ENCODE measurements around the gene SLAMF7.
"Not testable (repeated sequence)": the region's sequence is repeated elsewhere in the genome, so short reads cannot be mapped to it uniquely, and the experiment has no call there.

The SLAMF7 gene

DNA sequence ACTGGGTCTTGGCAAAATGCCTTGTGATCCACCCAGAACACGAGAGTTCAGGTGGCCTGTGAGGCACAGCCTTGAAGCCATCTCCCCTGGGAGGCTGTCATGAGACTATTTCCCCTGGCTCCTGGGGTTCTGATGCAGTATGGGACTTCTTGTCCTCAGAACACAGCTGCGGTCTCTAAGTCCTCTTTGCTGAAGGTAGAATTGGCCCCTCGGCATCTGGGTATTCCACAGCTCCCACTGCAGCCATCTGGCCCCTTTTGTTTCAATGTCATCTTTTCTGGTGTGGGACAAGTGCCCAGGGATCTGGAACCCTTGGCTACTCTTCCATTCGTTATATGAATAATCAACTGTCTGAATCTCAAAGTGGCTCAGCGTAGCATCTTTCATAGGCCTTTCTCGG lies 39.9 kb downstream of the SLAMF7 start:
- no peak for DNase-seq

DNA sequence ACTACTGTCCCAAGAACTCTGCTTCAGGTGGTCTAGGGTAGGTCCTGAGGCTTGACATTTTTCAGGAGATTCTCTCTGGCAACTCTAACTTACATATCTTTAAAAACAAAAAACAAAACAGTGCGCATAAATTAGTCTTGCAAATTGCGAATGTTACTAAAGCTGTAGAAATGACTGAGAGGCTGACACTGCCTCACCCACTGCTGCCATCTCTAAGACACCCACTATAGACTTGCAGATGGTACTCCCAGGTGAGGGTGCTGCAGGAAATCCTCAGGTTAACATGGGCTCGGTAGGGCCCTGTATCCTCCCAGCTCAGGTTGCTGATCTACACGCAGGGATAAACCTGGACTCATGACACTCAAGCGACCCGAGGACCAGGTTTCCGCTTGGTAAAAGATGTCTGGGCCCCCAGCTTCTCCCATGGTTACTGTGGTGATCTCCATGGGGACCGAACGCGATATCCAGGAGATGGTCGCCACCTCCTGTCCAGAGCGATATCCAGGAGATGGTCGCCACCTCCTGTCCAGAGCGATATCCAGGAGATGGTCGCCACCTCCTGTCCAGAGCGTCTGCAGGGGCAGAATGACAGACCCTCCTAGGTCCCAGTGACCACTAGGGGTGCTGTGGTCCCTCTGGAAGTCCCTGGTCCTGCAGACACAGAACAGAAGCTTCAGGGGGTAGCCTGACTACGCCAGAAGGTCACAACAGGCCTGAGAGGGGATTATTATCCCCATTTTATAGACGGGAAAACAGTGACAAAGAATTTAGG lies 40.8 kb downstream of the SLAMF7 start:
- DNase-seq = peak; percentile 27

DNA sequence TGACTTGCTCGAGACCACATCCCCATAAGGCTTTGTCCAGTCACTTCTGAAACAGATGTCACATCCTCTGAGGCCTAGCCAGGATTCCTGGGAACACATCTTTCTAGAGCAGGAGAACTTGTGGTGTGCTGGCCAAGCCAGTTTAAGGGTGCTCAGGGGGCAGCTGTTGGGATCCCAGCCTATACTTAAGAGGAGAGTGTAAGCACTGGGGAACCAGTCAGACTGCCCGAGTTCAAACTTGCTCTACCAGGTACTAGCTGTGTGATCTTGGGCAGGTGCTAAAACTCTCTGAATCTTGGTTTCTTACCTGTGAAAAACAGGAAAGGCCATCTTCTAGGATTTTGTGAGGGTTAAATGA lies 41.3 kb downstream of the SLAMF7 start:
- DNase-seq = no peak

DNA sequence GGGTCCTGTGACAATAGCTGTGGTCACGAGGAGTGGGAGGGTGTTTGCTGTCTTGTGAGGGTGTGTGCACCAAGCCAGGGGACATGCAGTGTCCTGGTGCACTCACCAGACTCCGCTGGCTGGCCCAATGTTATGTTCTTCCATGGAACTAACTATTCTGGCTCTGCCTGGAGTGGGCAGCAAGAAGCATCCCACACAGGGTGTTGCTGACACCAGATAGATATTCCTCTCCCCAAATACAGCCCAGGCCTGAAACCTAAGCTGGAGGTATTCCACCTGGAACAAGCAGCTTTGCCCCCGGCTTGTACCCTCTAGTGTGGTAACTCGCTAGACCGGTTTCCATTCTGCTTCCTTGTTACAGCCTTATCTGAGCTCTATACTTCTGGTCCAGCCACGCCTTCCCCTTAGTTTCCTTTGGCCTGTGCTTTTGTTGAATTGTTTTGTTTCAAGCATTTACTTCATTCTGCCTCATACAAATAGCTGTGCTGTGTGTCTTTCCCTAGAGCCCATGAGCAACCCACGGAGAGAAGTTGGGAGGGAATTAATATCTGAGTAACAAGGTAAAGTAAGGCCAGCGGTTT lies 42.2 kb downstream of the SLAMF7 start:
- no peak for DNase-seq

DNA sequence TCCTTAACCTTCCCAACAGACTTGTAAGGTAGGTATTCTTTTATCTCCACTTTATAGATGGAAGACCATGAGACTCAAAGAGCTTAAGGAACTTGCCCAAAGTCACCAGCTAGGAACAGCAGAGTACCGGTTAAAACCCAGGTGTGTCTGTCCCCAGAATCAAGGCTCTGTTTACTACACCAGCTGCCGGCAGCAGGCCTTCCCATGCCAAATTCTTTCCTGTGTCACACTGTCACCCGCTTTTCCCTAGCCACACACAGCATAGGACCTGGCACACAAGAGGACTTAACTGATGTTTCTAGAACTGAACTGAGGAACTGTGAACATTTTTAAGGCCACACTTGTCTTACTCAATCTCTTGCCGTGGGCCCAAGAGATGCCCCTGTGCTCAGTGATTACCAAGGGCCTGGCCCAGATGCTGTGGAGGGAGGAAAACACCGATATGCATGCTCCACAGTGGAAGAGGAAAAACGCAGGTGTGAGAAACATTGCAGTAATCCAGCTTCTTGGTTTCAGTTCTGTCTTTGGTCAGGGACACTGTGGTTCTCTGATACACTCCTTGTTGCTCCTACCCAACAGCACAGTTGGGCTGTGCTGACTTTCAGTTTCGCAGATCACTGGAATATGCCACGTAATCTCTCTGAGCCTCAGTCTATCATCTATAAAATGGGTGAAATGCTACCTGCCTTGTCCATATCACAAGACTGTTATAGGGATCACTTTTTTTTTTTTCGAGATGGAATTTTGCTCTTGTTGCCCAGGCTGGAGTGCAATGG lies 43.1 kb downstream of the SLAMF7 start:
- DNase-seq = no peak

DNA sequence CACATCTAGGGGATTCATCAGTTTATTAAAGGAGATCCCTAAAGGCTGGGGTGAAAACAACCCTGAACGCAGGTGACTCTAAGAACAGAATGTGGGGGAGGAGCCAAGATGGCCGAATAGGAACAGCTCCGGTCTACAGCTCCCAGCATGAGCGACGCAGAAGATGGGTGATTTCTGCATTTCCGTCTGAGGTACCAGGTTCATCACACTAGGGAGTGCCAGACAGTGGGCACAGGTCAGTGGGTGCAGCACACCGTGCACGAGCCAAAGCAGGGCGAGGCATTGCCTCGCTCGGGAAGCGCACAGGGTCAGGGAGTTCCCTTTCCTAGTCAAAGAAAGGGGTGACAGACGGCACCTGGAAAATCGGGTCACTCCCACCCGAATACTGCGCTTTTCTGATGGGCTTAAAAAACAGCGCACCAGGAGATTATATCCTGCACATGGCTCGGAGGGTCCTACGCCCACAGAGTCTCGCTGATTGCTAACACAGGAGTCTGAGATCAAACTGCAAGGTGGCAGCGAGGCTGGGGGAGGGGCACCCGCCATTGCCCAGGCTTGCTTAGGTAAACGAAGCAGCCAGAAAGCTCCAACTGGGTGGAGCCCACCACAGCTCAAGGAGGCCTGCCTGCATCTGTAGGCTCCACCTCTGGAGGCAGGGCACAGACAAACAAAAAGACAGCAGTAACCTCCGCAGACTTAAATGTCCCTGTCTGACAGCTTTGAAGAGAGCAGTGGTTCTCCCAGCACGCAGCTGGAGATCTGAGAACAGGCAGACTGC lies 44.1 kb downstream of the SLAMF7 start:
- not testable (repeated sequence) for DNase-seq

DNA sequence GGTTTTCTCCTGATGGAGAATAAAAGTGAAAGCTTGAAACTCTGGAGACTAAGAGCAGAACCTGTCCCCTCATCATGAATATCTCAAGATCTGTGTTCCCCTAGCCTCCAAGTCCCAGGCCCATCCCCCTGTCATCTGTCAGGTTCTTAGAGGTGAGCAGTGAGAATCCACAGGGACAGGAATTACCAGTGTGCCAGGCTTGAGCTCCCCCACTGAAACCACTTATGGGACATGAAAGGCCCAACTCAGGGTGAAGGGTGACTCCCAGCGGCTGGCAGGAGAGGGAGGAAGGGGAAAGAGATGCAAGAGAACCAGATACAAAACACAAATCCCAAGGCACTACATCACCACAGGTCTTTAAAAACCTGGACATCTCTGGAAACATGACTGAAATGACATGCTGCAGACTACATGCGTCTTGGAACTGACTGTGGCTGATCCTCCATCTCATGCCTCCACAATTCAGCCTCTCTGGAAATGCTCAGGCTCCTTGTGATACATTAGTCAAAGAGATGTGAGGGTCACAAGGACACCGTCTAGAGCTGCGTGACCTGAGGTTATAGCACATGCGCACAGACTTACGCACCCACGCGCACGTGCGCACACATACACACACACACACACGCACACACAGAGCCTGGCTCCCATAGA lies 50.1 kb downstream of the SLAMF7 start:
- no peak for DNase-seq

DNA sequence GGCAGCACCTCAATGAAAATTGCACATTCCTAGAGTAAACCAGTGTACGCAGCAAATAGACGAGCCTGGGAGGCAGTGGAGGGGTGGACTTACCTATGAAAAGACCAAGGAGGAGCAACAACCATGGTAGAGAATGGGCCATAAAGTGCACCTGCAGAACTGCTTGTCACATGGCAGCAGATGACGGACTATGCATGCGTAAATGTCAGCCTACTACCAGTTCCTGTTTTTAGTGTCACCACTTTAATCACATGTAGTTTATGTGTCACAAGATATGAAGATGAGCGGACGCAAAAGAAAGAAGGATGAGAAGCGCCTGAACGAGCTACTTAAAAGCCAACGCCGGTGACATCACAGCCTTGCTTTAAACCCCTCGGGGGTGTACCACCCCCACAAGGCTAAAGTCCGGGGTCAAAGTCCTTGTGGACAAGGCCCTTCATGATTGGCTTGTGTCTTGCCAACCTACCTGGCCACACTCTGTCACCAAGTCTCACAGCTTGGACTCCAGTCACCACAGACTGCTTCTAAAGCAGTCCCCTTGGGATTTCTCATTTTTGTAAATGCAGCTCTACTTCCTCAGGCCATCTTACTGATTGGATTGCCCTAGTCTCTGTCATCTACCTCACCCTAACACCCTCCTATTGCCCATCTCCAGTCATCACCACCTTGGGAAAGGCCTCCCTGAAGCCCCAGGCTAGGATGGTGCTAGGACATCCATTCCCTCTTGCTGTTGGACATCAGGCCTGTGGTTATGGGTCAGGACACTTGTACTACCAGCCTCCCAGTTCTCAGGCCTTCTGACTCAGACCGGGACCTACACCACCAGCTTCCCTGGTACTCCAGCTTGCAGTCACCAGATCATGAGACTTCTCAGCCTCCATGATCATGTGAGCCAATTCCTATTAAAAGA lies 50.9 kb downstream of the SLAMF7 start:
- DNase-seq = no peak

DNA sequence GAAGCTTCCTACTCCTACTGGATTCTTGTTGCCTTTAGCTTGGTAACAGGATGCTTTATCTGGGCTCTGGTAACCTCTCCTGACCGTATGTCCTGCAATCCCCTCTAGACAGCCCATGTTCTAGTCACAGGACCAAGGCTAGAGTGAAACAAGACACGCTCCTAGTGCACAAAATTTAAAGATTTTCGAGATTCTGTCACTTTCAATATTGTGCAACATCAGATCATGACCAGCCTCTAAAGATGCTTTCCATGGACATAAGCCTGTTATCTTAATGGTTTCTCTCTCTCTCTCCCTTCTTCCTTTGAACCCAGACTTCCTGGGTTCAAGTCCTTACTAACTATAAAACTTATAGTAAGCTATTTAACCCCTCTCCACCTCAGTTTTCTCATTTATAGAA lies 55.3 kb downstream of the SLAMF7 start:
- DNase-seq = no peak

DNA sequence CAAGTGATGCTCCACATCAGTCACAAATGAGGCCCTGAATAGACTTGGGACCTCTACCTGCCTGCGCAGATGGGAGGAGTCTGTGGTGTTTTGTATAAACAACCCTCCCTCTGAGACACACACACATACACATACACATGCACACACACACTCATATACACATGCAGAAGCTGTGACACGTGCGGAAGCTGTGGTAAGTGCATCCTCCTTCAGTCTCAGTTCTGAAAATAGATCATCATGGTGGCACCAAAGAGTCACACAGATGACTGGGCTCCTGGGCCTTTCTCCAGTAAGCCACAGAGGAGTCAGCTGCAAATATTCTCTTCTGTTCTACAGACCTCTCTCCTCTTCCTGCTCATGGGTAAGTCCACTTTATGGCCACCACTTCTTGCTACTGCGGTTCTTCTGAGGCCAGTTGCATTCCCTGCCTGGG lies 56.9 kb downstream of the SLAMF7 start, which contains the start of gene LY9:
Gene LY9 (plus strand): TSS at position 224 of the 433 bp plus-strand sequence. CDS start 14 bp downstream, at position 238.
- DNase-seq = no peak

DNA sequence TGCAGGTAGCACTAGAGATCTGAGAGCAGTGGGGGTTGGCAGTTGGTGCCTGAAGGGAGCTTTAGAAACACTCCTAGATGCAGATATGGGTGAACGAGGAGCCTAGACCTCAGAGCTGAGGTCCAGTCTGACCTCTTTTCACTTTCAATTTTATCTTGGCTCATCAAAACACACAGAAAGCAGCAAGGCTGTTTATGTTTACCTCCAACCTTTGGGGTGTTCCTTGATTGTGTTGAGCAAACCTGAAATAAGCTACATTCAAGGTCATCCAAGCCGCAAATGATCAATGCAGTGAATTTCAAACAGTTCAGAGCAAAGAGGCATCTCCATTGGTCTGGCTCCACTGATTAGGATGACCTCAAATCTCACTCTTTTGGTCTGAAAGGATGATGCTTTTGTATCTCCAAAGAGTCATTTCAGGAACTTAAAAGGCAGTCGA lies 58.2 kb downstream of the SLAMF7 start:
- no peak for DNase-seq

DNA sequence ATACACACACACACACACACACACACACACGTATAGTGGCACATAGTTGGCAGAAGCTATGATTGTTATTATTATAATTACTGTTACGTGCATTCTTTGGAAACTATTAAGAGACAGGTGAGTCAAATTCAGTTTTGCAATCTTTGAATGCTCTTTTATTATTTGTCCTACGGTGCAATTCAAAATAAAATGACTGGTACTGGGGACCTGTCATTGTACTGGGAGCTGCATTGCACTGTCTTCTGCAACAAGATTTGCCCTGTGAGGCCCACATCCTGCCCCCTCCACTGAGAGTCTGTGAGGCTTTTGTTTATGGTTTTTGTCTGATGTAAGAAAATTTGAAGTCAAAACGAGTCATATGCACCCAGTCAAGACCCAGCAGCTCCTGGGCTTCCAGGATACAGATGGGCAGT lies 58.8 kb downstream of the SLAMF7 start:
- DNase-seq = no peak

DNA sequence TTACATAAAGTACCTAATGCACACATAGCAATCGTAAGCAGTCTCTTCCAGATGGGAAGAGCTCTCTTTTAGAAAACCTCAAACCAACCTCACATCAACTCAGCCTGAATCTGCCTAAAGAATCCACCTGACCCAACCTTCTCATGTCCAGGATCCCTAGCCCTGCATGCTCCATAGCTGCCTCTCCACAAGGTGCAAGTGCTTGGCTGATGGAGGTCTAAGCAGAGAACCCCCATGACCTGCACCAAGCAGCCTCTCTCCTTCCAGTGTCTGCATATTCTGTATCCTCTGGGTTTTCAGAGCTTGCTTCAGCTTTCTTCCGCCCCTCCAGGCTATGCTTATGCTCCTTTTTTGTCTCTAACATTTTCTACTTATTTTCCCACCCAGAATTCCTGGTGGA lies 59.4 kb downstream of the SLAMF7 start:
- DNase-seq = no peak

DNA sequence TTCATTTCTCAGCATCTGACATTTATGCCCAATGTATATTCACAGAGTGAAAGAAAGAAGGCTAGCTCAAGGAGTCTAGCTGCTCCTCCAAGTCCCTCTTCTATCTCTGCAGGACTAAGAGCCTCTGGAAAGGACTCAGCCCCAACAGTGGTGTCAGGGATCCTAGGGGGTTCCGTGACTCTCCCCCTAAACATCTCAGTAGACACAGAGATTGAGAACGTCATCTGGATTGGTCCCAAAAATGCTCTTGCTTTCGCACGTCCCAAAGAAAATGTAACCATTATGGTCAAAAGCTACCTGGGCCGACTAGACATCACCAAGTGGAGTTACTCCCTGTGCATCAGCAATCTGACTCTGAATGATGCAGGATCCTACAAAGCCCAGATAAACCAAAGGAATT lies 60.6 kb downstream of the SLAMF7 start:
- no peak for DNase-seq

DNA sequence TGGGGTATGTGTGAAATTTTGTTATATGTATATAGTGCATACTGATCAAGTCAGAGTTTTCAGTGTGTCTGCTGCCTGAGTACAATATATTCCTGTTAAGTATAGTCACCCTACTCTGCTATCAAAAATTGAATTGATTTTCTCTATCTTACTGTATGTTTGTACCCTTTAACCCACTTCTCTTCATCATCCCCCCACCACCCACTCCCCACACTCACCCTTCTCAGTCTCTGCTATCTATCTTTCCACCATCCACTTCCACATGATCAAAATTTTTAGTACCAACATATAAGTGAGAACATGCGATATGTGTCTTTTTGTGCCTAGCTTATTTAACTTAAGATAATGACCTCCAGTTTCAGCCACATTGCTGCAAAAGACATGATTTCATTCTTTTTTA lies 61.1 kb downstream of the SLAMF7 start:
- DNase-seq = no peak

DNA sequence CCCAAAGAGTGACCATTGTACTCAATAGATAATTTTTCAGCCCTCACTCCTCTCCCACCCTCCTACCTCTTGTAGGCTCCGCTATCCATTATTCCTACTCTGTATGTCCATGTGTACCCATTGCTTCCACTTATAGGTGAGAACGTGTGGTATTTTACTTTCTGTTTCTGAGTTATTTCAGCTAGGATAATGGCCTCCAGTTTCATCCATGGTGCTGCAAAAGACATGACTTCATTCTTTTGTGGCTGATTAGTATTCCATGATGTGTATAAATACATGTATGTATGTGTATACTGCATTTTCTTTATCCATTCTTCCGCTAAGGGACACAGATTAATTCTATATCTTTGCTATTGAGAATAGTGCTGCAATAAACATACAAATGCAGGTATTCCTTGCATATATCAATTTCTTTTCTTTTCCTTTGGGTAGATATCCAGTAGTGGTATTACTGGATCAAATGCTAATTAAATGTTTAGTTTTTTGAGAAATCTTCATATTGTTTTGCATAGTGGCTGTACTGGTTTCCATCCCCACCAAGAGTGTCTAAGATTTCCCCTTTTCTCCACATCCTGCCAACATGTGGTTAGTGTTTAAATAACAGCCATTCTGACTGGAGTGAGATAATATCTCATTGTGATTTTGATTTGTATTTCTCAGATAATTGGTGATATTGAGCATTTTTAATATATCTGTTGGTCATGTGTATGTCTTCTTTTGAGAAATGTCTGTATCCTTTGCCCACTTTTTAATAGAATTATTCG lies 61.8 kb downstream of the SLAMF7 start:
- no peak for DNase-seq

DNA sequence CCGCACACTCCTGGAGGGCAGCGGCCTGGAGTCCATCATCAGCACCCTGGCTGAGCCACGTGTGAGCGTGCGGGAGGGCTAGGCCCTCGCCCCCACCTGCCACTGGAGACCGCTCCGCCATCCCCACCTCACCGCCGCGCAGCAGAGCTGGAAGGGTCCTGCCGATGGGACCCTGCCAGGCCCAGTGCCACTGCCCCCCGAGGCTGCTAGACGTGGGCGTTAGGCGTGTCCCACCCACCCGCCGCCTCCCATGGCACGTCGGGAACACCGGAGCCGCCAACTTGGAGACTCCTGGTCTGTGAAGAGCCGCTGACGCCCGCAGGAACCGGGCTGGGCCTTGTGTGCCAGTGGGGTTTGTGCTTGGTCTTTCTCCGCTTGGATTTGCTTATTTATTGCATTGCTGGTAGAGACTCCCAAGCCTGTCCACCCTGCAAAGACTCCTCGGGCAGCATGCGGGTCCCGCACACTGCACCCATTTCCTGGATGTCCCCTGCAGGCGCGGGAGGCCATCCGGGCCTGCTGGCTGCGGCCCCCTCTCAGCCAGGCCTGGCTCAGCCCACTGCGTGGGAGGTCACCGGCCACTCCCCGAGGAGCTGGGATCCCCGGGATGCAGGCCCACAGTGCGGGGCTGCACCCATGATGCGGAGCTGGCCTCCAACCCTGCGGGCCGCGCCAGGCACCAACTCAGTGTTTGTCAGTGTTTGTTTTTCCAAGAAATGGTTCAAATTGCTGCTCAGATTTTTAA lies 63.0 kb downstream of the SLAMF7 start:
- DNase-seq = no peak
